HG02840 (cell line): ENCODE measurements around the gene SLC24A3.

Experiments used
- ATAC-seq: cut with Tn5 transposase; IDR thresholded peaks from one replicate; pipeline ENCODE4 v1.9.1; 2021; ENCODE audit warnings: mild to moderate bottlenecking, moderate library complexity, moderate number of reproducible peaks; ENCODE audit not compliant: unreplicated experiment, low FRiP score

Gene SLC24A3

DNA sequence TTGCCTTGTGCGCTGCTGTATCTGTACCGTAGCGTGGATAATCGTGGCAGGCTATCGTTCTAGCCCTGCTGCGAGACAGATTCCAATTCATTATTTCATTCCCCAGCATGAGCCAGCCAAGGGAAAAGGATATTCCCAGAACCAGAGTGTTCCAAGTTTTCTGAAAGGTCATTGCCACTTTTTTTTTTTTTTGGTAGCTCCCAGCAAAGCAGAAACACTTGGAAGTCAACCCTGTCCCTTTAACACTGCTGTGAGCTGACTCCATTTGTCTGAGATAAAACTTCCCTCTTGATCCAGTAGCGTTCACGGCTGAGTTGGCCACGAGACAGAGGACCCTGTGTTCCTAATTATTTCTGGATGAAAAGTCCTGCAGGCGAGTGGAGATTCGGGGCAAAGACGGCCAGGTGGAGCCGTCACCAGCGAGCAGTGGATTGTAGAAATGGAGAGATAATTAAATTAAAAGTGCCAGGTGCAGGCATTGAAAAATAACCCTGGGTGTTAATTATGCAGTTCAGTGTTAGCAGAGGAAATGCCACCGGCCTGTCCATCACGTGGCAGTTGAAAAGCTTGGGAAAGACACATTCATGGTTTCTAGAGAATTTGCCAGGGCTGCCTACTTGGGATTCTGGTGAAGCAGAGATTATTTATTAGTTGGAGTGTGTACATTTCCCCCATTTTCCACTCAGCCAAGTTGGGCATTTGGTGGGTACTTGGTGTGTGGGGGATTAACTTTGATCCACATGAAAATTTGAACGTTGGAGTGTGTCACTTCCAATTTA is 164.2 kb downstream of the SLC24A3 start:
- no peak for ATAC-seq

DNA sequence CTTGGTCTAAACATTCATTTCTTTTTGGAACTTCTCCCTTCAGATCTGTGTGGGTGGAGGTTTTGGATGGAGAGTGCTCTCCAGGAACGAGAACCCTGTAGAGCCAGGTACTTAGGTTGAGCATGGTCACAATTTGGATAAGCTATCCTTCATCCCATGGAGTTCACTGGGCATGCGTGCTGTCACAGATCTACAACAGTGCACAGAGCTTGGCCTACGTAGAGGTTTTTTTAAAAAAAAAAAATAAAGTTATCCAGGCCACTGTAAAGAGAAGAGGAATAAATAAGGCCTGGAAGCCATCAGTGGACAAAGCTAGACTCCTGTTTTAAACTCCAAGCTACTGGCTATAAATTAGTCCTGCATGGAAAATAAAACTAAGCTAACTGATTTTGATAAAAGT is 165.6 kb downstream of the SLC24A3 start:
- ATAC-seq: no peak

DNA sequence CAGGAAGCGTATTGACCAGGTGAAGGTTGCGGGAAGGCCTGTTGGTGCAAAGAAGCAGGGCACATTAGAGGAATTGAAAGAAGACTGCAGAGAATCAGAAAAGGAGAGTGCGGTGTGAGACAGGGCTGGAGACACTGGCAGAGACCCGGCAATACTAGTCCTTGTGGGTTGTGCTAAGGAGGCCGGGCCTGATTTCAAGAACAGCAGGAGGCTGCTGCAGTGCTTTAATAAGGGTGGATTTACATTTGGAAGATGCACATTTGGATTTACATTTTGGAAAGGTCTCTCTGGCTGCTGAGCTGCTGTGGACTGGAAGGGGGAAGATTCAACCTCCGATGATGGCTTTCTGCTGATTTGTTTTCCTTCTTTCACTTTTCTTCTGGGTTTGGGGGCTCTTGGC is 167.8 kb downstream of the SLC24A3 start:
- no peak for ATAC-seq

DNA sequence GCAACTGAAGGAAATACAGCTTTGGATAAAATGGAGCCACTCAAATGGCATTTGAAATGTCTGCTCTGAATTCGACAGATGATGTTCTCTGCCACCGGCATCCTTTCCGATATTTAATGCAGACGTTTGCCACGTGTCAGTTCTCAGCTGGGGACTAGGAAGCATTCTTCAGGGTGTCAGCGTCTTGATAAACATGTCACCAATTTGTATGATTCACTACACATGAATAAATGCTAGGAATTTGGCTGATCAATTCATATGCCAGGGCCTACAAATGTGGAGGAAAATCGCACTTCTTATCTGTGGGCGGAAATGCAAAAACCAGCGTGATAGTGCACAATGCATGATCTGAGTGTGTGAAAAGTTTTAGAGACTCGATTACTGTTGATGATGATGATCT is 169.5 kb downstream of the SLC24A3 start:
- no peak for ATAC-seq

DNA sequence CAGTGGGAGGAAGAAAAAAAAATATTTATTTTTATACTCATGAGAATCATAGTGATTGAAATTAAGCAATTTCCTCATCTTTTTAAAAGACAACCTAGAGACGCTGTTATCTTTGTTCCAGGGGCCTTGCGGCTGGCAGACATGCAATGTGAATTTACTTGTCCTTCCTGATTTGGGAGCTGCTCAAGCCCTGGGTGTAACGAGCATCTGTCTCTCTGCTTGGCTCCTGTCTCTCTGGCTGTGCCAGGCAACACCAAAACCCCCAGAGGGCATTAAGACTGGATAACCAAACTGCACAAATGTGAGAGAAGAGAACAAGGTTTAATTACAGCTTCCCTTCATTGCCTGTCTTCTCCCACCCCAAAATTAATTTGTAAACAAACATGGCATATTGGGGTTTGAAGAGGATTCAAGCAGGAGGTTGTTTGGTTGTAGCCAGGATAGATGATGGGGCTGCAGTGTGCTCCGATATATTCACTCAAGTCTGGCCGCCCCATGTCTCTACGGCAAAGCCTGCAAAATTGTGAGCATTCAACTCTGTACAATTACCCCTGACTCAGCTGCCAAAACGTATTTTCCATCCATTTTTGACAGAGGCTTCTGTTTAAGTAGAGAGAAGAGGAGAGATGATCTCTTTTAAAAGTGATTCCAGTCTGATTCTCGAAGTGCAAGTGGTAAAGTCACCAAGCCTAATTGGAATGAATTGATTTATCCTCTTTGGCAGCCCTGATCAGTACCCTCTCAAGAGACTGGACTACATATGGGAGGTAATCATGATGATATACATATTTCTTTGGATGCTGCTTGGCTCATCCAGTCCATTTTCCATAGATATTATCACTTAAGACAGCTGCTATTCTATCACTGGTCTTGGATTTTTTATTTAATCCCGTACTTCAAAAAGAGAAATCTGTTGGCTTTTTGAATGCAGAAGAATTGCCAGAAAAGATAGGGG is 170.2 kb downstream of the SLC24A3 start:
- no peak for ATAC-seq

GRCh38 chr20:19384940-19385339 is 172.5 kb downstream of the SLC24A3 start:
- ATAC-seq: no peak

DNA sequence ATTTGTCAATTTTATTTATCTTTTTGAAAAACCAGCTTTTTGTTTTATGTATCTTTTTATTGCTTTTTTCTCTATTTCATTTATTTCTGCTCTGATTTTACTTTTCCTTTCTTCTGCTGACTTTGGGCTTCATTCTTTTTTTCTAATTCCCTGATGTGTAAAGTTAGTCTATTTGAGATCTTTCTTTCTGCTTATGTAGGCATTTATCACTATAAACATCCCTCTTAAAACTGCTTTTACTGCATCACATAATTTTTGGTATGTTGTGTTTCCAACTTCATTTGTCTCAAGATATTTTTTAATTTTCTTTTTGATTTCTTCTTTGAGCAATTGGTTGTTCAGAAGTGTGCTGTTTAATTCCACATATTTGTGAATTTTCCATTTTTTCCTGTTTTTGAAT is 174.8 kb downstream of the SLC24A3 start:
- ATAC-seq: no peak

GRCh38 chr20:19392344-19393130 is 180.1 kb downstream of the SLC24A3 start:
- no peak for ATAC-seq

GRCh38 chr20:19396460-19397081 is 184.1 kb downstream of the SLC24A3 start:
- ATAC-seq: no peak

DNA sequence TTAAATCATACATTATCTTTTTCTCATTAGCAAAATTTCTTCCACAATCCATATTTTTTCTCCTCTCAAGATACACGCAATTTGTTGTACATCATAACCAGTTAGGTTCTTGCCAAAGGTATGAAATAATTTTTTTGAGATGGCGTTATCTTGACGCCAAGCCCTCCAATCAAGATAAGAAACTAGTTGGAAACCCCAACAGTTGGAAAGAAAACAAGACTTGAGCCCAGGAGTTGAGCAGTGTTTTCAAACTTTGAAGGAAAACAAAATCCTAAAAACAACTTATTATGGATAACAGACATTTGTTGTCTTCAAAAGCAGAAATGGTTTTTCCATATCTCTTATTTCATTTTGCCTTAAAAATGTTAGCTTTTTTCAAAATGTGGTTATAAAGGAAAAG is 184.8 kb downstream of the SLC24A3 start:
- no peak for ATAC-seq

DNA sequence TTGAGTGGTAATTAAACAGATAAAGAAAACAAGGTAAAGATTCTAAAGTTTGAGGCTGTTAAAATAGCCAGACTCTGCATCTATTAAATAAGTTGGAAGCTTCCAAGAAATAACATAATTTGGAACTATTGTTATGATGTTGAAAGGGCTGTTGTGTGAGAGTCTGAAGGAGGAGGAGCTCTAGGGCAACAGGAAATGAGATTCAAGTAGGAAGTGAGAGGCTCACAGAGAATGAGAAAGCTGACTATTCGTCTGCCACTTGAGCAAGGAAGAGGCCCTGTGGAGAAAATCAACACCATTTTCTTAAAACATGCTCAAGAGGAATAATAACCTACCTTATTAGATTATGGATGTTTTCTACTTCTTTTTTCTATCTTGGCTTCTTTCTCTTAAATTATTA is 185.2 kb downstream of the SLC24A3 start:
- no peak for ATAC-seq

DNA sequence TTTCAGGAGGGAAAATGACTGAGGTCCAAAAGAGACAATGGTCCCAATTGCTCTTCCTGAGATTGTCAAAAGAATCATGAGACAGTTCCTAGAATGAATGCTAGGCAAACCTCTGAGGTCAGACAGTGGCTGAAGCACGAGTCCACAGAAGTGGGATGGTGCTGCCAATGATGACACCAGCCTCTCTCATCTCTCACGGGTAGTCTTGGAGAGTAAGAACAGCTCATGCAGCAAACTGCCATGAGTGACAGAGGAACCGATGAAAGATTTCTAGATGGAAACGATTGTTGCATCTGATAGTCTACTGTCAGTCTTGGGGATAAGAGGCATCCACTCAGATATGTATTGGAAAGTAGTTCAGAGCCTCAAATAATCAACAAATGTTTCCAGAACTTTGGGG is 188.7 kb downstream of the SLC24A3 start:
- ATAC-seq: no peak

GRCh38 chr20:19403549-19403948 is 191.1 kb downstream of the SLC24A3 start:
- ATAC-seq: no peak

- no peak for ATAC-seq
These were observed 192.4 kb downstream of the SLC24A3 start for GRCh38 chr20:19404826-19405225.

- no peak for ATAC-seq
These were observed 193.5 kb downstream of the SLC24A3 start for GRCh38 chr20:19405958-19406357.

GRCh38 chr20:19406381-19406780 is 193.9 kb downstream of the SLC24A3 start:
- ATAC-seq: no peak

DNA sequence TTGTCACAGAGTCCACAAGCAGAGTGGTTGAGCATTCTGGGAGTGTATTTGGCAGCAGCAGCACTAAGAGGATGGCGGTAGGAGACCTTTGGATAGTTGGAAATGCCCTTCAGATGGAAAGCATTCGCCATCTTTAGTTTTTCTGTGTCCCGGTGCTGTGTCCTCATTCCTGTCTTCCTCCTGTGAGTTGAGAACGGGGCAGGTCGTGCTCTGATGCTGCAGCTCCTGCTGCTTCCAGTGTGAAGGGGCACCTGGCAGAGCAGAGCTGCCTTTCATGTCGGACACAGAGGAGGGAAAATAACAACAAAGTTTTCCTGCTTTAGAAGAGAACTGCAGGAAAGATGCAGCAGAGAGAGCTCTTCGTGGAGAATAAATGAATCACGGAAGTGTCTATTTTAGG is 194.8 kb downstream of the SLC24A3 start:
- ATAC-seq: no peak

GRCh38 chr20:19407736-19408135 is 195.3 kb downstream of the SLC24A3 start:
- no peak for ATAC-seq

GRCh38 chr20:19408971-19409370 is 196.5 kb downstream of the SLC24A3 start:
- no peak for ATAC-seq

- no peak for ATAC-seq
These were observed 199.4 kb downstream of the SLC24A3 start for GRCh38 chr20:19411811-19412210.
